Measurements from ENCODE around the gene VAV2. TPM values are rescaled to one million over a fixed set of nuclear protein-coding genes. Genes with fewer than 3 reads are reported as not detected.

Gene VAV2
- polyA plus RNA-seq, 2 of the 4 experiments (the other 2 are of a cell fraction): 9.8 to 21.4 TPM

DNA sequence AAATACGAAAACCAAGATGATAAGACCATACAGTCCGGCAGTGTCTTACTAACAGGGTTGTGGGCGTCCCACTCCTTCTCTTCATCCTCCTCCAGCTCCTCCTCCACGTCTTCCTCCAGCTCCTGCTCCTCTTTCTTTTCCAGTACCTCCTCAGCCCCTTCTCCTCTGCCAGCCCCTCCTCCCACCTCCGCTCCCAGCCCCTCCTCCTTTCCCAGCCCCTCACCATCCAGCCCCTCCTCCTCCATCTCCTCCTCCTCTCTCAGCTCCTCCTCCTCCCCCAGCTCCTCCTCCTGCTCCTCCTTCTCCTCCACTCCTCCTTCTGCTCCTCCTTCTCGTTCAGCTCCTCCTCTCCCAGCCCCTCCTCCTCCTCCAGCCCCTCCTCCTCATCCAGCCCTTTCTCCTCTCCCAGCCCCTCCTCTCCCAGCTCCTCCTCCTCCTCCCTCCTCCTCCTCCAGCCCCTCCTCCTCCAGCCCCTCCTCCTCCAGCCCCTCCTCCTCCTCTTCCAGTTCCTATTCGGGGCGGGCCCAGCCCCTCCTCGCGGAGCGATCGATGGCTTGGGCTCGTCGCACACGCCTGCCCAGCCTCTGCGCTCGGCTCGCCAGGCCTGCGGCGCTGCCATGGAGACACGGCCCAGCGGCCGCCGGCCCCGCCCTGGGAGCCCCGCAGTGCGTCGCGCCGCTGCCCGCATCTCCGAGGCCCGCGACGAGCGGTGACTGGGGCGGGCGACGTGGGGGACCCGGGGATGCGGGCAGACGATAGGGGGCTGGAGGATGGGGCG, 32.9 kb upstream of the VAV2 start, which contains the start of gene BRD3OS:
TSS of gene BRD3OS (plus strand) at position 654 of the 778 bp plus-strand sequence. CDS start 1,267 bp downstream, outside the sequence.
- ChIA-PET CTCF (interaction anchor here (1.0 to 7.4 kb wide), 6 partner anchors 9 to 242 kb away, joined by 3 to 68 read pairs (median 4); no protein-coding TSS in a partner anchor), POLR2A (interaction anchor here (0.6 to 1.9 kb wide), 5 partner anchors 32 to 677 kb away, joined by 3 to 6 read pairs (median 5); partner anchors contain the start of gene MED22)
- H3K27ac ChIP-seq: peak within 1 kb of the TSS; percentile 85 to 91
- peak within 1 kb of the TSS; percentile 92 for H3K4me3 ChIP-seq
- DNase-seq (ENCODE audit: low read depth in 1 of 2, low spot score in 1 of 2) (peak; percentile 93 to 99), ATAC-seq (peak; percentile 90 to 91), FAIRE-seq (peak; percentile 36)
- peaks cover 8% of the 10 kb centered on the region; the same call in 1 of the 3 replicates for H3K4me1 ChIP-seq
- peak within 1 kb of the TSS; percentile 80 for H3K4me2 ChIP-seq
- 24% methylated on average over 5 of the region's 43 CpGs for WGBS (ENCODE audit: missing lambda C conversion rate)
- no peak for TF ChIP-seq POLR2A (IDR thresholded peaks at IDR 0.05; ENCODE audit: low read length)
- TF ChIP-seq, protein P1, sequence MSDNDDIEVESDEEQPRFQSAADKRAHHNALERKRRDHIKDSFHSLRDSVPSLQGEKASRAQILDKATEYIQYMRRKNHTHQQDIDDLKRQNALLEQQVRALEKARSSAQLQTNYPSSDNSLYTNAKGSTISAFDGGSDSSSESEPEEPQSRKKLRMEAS (IDR thresholded peaks at IDR 0.05): peak; percentile 67; the same call in 1 of the 2 replicates
- TF ChIP-seq, protein P2, sequence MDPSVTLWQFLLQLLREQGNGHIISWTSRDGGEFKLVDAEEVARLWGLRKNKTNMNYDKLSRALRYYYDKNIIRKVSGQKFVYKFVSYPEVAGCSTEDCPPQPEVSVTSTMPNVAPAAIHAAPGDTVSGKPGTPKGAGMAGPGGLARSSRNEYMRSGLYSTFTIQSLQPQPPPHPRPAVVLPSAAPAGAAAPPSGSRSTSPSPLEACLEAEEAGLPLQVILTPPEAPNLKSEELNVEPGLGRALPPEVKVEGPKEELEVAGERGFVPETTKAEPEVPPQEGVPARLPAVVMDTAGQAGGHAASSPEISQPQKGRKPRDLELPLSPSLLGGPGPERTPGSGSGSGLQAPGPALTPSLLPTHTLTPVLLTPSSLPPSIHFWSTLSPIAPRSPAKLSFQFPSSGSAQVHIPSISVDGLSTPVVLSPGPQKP (IDR thresholded peaks at IDR 0.05; ENCODE audit: low read depth, low read length): no peak
- TF ChIP-seq, protein P3, sequence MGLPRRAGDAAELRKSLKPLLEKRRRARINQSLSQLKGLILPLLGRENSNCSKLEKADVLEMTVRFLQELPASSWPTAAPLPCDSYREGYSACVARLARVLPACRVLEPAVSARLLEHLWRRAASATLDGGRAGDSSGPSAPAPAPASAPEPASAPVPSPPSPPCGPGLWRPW (IDR thresholded peaks at IDR 0.05): no peak
- no peak for TF ChIP-seq EHF (CRISPR knock-in tag; IDR thresholded peaks at IDR 0.05)
- TF ChIP-seq ZSCAN20 (CRISPR knock-in tag; IDR thresholded peaks at IDR 0.05): no peak
- peak; percentile 74; the same call in 1 of the 2 replicates for TF ChIP-seq MYC (IDR thresholded peaks at IDR 0.05; ENCODE audit: borderline replicate concordance, low read length)
- TF ChIP-seq KDM5A (IDR thresholded peaks at IDR 0.05): no peak
- TF ChIP-seq, protein P4, sequence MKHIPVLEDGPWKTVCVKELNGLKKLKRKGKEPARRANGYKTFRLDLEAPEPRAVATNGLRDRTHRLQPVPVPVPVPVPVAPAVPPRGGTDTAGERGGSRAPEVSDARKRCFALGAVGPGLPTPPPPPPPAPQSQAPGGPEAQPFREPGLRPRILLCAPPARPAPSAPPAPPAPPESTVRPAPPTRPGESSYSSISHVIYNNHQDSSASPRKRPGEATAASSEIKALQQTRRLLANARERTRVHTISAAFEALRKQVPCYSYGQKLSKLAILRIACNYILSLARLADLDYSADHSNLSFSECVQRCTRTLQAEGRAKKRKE (CRISPR knock-in tag; IDR thresholded peaks at IDR 0.05; ENCODE audit: low read depth): no peak
- peak in 1 of 2 experiments; percentile 63; a peak in 2 of 5 replicates for TF ChIP-seq JUN (IDR thresholded peaks at IDR 0.05)
- TF ChIP-seq CHD2 (IDR thresholded peaks at IDR 0.05; ENCODE audit: low read length, partially characterized antibody): no peak
- no peaks in the 10 kb centered on the region for H3K9me3 ChIP-seq

DNA sequence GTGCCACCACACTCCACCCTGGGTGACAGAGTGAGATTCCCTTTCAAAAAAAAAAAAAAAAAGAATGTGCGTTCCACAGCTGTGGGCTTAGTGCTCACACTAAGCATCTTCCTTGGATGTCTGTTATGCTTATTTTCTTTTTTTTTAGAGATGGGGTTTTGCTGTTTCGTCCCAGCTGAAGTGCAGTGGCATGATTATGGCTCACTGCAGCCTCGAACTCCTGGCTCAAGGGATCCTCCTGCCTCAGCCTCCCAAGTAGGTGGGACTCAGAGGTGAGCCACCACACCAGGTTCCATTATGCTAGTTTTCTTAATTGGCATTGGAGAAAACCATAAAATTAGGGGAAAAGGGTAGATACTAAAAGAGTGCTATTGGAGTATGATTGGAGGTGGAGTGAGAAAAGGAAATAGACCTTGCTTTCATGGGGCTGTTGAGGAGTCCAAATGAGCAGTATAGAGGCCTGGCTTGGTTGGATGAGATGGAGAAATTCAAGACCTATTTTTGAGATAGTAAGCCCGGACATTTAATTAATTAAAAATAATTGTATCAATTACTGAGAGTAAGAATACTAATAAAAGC, 32.2 kb upstream of the VAV2 start:
- H3K4me3 ChIP-seq: peak overlapping the region; percentile 37
- 56% methylated on average over 4 of the region's 4 CpGs for WGBS (ENCODE audit: missing lambda C conversion rate)
- peak overlapping the region; percentile 65 for H3K4me2 ChIP-seq
- no peaks in the 10 kb centered on the region for H3K9me3 ChIP-seq
- peak overlapping the region; percentile 49 to 58; a peak in 4 of 6 replicates for H3K27ac ChIP-seq
- ChIA-PET CTCF (interaction anchor here (1.0 to 7.4 kb wide), 3 partner anchors 16 to 241 kb away, joined by 3 to 68 read pairs (median 3); no protein-coding TSS in a partner anchor), POLR2A (interaction anchor here (0.6 to 1.9 kb wide), 3 partner anchors 31 to 677 kb away, joined by 3 to 5 read pairs (median 3); partner anchors contain the start of gene MED22)
- ATAC-seq: no peak; a peak in 1 of 6 replicates
- TF ChIP-seq KDM1A (IDR thresholded peaks at IDR 0.05; ENCODE audit: low read depth) (no peak), EHF (CRISPR knock-in tag; IDR thresholded peaks at IDR 0.05) (no peak), POLR2A (IDR thresholded peaks at IDR 0.05; ENCODE audit: low read length) (no peak), HOXA7 (CRISPR knock-in tag; IDR thresholded peaks at IDR 0.05) (no peak), CHD2 (IDR thresholded peaks at IDR 0.05; ENCODE audit: low read length, partially characterized antibody) (no peak), ESRRA (IDR thresholded peaks at IDR 0.05; ENCODE audit: borderline replicate concordance, low read length) (no peak)
- TF ChIP-seq, protein P5, sequence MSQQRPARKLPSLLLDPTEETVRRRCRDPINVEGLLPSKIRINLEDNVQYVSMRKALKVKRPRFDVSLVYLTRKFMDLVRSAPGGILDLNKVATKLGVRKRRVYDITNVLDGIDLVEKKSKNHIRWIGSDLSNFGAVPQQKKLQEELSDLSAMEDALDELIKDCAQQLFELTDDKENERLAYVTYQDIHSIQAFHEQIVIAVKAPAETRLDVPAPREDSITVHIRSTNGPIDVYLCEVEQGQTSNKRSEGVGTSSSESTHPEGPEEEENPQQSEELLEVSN (IDR thresholded peaks at IDR 0.05; ENCODE audit: borderline replicate concordance, low read depth): no peak
- H3K4me1 ChIP-seq: peaks cover 8% of the 10 kb centered on the region; the same call in 1 of the 3 replicates
- FAIRE-seq: no peak
- DNase-seq (ENCODE audit: low read depth in 1 of 2, low spot score in 1 of 2): no peak

DNA sequence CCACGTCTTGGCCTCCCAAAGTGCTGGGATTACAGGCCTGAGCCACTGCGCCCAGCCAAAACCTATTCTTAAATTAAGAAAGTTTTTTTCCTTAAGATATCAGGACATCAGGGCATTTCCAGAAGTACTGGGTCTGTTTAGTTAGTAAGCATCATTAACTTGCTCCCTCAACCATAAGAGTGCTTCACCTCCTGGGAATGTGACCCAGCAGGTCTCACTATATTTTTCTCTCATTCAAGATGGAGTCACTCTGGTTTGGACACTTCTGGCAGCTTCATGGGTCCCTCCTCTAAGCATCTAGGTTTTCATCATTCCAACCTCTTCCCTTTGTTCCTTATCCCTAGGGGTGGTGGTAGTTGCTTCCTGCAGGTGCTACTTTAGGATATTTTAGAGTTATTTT, 22.8 kb upstream of the VAV2 start:
- no peak for FAIRE-seq
- CTCF ChIA-PET: interaction anchor here (3.6 kb wide), 1 partner anchor 20 kb away, joined by 19 read pairs; no protein-coding TSS in a partner anchor
- no peak overlapping the region for H3K4me3 ChIP-seq
- no peak for ATAC-seq
- 51% methylated on average over 2 of the region's 2 CpGs for WGBS (ENCODE audit: missing lambda C conversion rate)
- no peak for TF ChIP-seq GATA3 (IDR thresholded peaks at IDR 0.05; ENCODE audit: borderline replicate concordance)
- TF ChIP-seq BHLHE40 (IDR thresholded peaks at IDR 0.05; ENCODE audit: low read depth, low read length): no peak
- TF ChIP-seq ZFP36 (IDR thresholded peaks at IDR 0.05; ENCODE audit: borderline replicate concordance, partially characterized antibody): no peak
- no peak overlapping the region for H3K27ac ChIP-seq
- peaks cover 12% of the 10 kb centered on the region; the same call in 2 of the 3 replicates for H3K9me3 ChIP-seq
- no peaks in the 10 kb centered on the region for H3K4me1 ChIP-seq
- no peak for DNase-seq (ENCODE audit: low read depth in 1 of 2, low spot score in 1 of 2)
- POLR2A ChIA-PET: no interaction called here
- H3K4me2 ChIP-seq: no peak overlapping the region

Data from A549 (cell line).